Stomach (tissue), 4 donors: Measurements from ENCODE around the gene ITPR2.

Experiments used
- CTCF ChIP-seq, 7 experiments: fragments of 450-650 bp in 4 of 7; fragments of 200-600 bp in 3 of 7; sonication (generic) in 3 of 7; IDR thresholded peaks; one replicate each; pipeline ENCODE4 v1.5.1; 2016 to 2019; ENCODE audit warnings: antibody characterized with exemption in 7 of 7, control low read depth in 2 of 7, mild to moderate bottlenecking in 1 of 7
- EP300 ChIP-seq: sonication (generic); formaldehyde crosslinking; IDR thresholded peaks from one replicate; pipeline ENCODE4 v1.6.1; 2017; ENCODE audit warnings: antibody characterized with exemption
- POLR2AphosphoS5 ChIP-seq, 3 donors: sonication (generic); formaldehyde crosslinking; IDR thresholded peaks; one replicate each; pipeline ENCODE4 v1.6.1; 2016; ENCODE audit warnings: antibody characterized with exemption in 3 of 3

GRCh38 chr12:26612203-26612602 lies 220.8 kb downstream of the ITPR2 start:
- TF ChIP-seq CTCF (IDR thresholded peaks at IDR 0.05) (no peak), EP300 (no peak), POLR2AphosphoS5 (IDR thresholded peaks at IDR 0.05) (no peak)
